Transverse colon (tissue), 4 donors: ENCODE data around the gene CWC15. TPM values are rescaled to one million over a fixed set of nuclear protein-coding genes. Genes with fewer than 3 reads are reported as not detected.

ENCODE experiments used
- DNase-seq: peaks from one replicate; pipeline ENCODE4 v3.0.0-alpha.2; 2019
- H3K27ac ChIP-seq, 4 donors: fragments of 200-600 bp; sonication (generic); 2 replicates each; pipeline ENCODE4 v1.5.1; 2016 to 2018; ENCODE audit warnings: inconsistent platforms in 4 of 4
- H3K27me3 ChIP-seq: fragments of 200-600 bp; sonication (generic); 2 replicates; pipeline ENCODE4 v1.5.1; 2017; ENCODE audit warnings: inconsistent platforms
- H3K36me3 ChIP-seq, 4 donors: fragments of 200-600 bp; sonication (generic); 2 replicates each; pipeline ENCODE4 v1.5.1; 2017 to 2019; ENCODE audit warnings: inconsistent platforms in 4 of 4
- H3K4me1 ChIP-seq, 4 donors: fragments of 200-600 bp; sonication (generic); 2 replicates each; pipeline ENCODE4 v1.5.1; 2017 to 2020; ENCODE audit warnings: inconsistent platforms in 4 of 4
- H3K4me3 ChIP-seq, 4 donors: fragments of 200-600 bp; sonication (generic); 1 replicate in 1 of 4; 2 replicates in 3 of 4; pipeline versions ENCODE4 v1.5.1 to v1.6.1; 2017 to 2019; ENCODE audit warnings: inconsistent platforms in 4 of 4
- H3K9me3 ChIP-seq, 2 donors: fragments of 200-600 bp; sonication (generic); 2 replicates each; pipeline ENCODE4 v1.5.1; 2017 to 2019; ENCODE audit warnings: inconsistent platforms in 2 of 2
- EP300 ChIP-seq: sonication (generic); formaldehyde crosslinking; IDR thresholded peaks from one replicate; pipeline ENCODE4 v1.6.1; 2017; ENCODE audit warnings: antibody characterized with exemption, low read depth
- POLR2A ChIP-seq: fragments of 450-650 bp; IDR thresholded peaks from one replicate; pipeline ENCODE4 v1.6.1; 2016; ENCODE audit warnings: antibody characterized with exemption, mild to moderate bottlenecking, moderate library complexity
- POLR2AphosphoS5 ChIP-seq, 3 donors: sonication (generic); formaldehyde crosslinking; IDR thresholded peaks; one replicate each; pipeline ENCODE4 v1.6.1; 2016; ENCODE audit warnings: antibody characterized with exemption in 3 of 3
- WGBS, 2 donors: methylation state at CpG; one replicate each; pipeline ENCODE4 v1.1.5; 2018; ENCODE audit warnings: low coverage in 1 of 2; 5-methylcytosine and 5-hydroxymethylcytosine counted together
- in situ Hi-C, 4 donors: fragments of 200-750 bp; cut with MboI; loops; one replicate each; pipeline versions ENCODE4 v1.15.0 to v1.15.1; 2017; ENCODE audit warnings: low sequenced_read_pairs in 3 of 4, low pct_ligation_motif_present in 1 of 4, low pct_unique_long_range_greater_than_20kb in 1 of 4
- intact Hi-C: fragments of 100-400 bp; cut with DNase I; formaldehyde crosslinking; loops from one replicate; pipeline ENCODE4 v1.15.1; 2023; ENCODE audit warnings: low total_unique reads
- total RNA-seq, 4 donors: library from RNA; depleted of rRNA; stranded (reverse); fragments of >200 nt; gene quantifications; one replicate each; pipeline ENCODE4 v1.1.0, GENCODE V29; 2016
- TF ChIP-seq, protein P1 (sequence below), 5 experiments: fragments of 200-600 bp in 3 of 5; fragments of 450-650 bp in 2 of 5; sonication (generic) in 3 of 5; IDR thresholded peaks; 1 replicate in 2 of 5; 2 replicates in 3 of 5; pipeline ENCODE4 v1.5.1; 2016 to 2017; ENCODE audit warnings: antibody characterized with exemption in 5 of 5, inconsistent platforms in 3 of 5, mild to moderate bottlenecking in 2 of 5, moderate library complexity in 1 of 5

The CWC15 gene
- total RNA-seq, 4 donors from 2014 or later: 26.2 to 55.9 (median 46.2) TPM

DNA sequence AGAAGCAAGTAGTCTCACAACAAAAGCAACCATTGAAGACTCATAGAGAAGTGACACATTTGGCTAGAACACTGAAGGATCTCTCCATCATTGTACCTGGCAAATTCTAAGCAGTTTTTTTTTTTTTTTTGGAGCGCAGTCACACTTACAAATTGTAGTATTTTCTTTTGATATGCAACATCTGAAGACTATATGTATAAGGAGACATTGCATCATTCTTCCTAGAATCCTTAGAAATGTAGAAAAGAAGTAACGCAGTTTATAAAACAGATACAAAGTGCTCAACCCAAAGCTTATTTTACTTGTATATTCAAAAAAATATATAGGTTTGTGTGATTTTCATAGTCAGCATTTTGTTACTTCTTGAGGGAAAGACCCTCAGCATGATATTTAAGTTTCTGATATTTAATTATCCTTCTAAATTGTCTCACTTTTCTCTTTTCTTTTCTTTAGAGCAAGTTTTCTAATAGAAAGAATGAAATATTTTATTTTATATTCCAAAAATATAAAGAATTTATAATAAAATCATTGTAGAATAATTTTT is 20.1 kb upstream of the CWC15 start:
- in situ Hi-C loops (loop anchor here in 1 of 4 donors (25.0 kb wide), 1 partner anchor 144 kb away; no protein-coding TSS in a partner anchor), intact Hi-C loops (no loop called here)
- peaks cover 5% of the 10 kb centered on the region for H3K27me3 ChIP-seq
- H3K9me3 ChIP-seq: no peaks in the 10 kb centered on the region
- WGBS, 2 donors: 97 to 100% methylated on average over 2 of the region's 2 CpGs
- no peak overlapping the region for H3K4me3 ChIP-seq
- H3K4me1 ChIP-seq: no peaks in the 10 kb centered on the region
- TF ChIP-seq POLR2A: no peak
- TF ChIP-seq, protein P1, sequence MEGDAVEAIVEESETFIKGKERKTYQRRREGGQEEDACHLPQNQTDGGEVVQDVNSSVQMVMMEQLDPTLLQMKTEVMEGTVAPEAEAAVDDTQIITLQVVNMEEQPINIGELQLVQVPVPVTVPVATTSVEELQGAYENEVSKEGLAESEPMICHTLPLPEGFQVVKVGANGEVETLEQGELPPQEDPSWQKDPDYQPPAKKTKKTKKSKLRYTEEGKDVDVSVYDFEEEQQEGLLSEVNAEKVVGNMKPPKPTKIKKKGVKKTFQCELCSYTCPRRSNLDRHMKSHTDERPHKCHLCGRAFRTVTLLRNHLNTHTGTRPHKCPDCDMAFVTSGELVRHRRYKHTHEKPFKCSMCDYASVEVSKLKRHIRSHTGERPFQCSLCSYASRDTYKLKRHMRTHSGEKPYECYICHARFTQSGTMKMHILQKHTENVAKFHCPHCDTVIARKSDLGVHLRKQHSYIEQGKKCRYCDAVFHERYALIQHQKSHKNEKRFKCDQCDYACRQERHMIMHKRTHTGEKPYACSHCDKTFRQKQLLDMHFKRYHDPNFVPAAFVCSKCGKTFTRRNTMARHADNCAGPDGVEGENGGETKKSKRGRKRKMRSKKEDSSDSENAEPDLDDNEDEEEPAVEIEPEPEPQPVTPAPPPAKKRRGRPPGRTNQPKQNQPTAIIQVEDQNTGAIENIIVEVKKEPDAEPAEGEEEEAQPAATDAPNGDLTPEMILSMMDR (IDR thresholded peaks at IDR 0.05): no peak
- TF ChIP-seq EP300: no peak
- no peak for TF ChIP-seq POLR2AphosphoS5 (IDR thresholded peaks at IDR 0.05)
- H3K36me3 ChIP-seq: no peaks in the 10 kb centered on the region
- DNase-seq: no peak
- H3K27ac ChIP-seq: no peak overlapping the region

DNA sequence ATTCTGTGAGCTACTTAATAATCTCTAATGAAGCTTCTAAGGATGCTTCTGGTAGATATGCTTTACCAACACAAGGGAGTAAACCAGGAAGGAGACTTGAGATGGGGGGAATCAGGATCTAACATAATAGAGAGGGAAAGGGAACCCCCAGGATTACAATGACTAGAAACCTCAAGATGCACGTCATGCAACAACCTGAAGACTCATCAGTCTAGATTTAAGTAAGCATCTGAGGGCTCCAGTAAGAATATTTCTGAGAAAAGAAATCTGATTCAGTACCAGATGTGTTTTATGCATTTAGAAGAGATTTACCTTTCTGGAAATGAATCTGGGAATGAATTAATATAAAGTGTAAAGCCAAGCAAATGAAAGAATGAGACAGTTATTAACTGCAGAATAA is 15.4 kb upstream of the CWC15 start:
- Histone ChIP-seq H3K9me3 (no peaks in the 10 kb centered on the region), H3K4me1 (no peaks in the 10 kb centered on the region), H3K27me3 (peaks cover 5% of the 10 kb centered on the region), H3K4me3 (no peak overlapping the region), H3K27ac (no peak overlapping the region), H3K36me3 (no peaks in the 10 kb centered on the region)
- 57 to 67% methylated on average over 1 of the region's 1 CpG for WGBS, 2 donors
- intact Hi-C loops: no loop called here
- in situ Hi-C loops: loop anchor here in 1 of 4 donors (25.0 kb wide), 1 partner anchor 149 kb away; no protein-coding TSS in a partner anchor
- TF ChIP-seq EP300: no peak
- TF ChIP-seq POLR2AphosphoS5 (IDR thresholded peaks at IDR 0.05): no peak
- TF ChIP-seq, protein P1 (IDR thresholded peaks at IDR 0.05): no peak
- TF ChIP-seq POLR2A: no peak
- DNase-seq: no peak

DNA sequence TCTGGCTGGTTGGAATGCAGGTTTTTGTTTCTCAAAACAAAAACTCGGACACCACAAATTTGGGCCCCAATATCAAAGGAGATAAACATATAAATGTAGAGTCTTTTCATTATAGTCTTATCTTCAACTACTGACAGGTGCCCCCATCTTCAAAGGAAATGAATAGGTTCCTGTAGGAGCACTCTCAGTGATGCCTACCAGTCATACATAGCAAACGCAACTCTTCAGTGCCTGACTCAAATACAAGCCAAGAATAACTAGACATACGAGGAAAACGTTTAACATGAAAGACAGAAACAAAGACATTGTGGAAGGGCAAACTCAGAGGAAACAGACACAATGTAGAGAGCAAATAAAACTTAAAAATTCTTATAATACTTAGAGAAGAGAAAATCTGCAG is 14.0 kb upstream of the CWC15 start:
- DNase-seq: no peak
- H3K4me1 ChIP-seq: no peaks in the 10 kb centered on the region
- H3K36me3 ChIP-seq: no peaks in the 10 kb centered on the region
- no peak overlapping the region for H3K4me3 ChIP-seq
- TF ChIP-seq POLR2AphosphoS5 (IDR thresholded peaks at IDR 0.05) (no peak), EP300 (no peak), POLR2A (no peak)
- TF ChIP-seq, protein P1 (IDR thresholded peaks at IDR 0.05): no peak
- H3K27me3 ChIP-seq: peaks cover 5% of the 10 kb centered on the region
- H3K27ac ChIP-seq: no peak overlapping the region
- no peaks in the 10 kb centered on the region for H3K9me3 ChIP-seq
- in situ Hi-C loops: loop anchor here in 1 of 4 donors (25.0 kb wide), 1 partner anchor 150 kb away; no protein-coding TSS in a partner anchor
- WGBS, 2 donors: 68 to 77% methylated on average over 3 to 4 of the region's 4 CpGs
- intact Hi-C loops: no loop called here

DNA sequence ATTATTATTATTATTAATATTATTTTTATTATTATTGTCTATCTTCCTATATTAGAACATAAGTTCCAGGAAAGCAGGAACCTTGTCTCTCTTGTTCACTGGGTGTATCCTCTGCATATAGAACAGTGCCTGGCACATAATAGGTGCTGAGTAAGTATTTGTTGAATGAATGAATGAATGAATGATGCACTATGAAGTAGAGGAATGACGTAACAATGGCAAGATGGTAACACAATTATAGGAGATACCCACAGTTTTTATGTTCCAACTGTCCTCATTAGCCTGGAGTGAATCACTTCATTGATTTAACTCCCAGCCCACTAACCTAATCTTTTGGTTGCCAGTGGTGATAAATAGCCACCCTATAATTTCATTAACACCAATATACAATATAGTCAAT is 2.2 kb upstream of the CWC15 start:
- no peaks in the 10 kb centered on the region for H3K27me3 ChIP-seq
- in situ Hi-C loops: loop anchor here in 2 of 4 donors (10.0 to 25.0 kb wide), 2 partner anchors 89 to 162 kb away; partner anchors contain the start of gene SRSF8 (in 2 of the 2)
- peaks cover 0 to 13% (median 0%) of the 10 kb centered on the region in 4 donors for H3K36me3 ChIP-seq
- peaks cover 5 to 20% (median 12%) of the 10 kb centered on the region in 4 donors for H3K4me1 ChIP-seq
- H3K9me3 ChIP-seq: no peaks in the 10 kb centered on the region
- intact Hi-C loops: no loop called here
- 75 to 88% methylated on average over 1 of the region's 1 CpG for whole genome bisulfite sequencing, 2 donors
- no peak overlapping the region for H3K4me3 ChIP-seq
- no peak overlapping the region for H3K27ac ChIP-seq
- TF ChIP-seq, protein P1 (IDR thresholded peaks at IDR 0.05): no peak
- TF ChIP-seq POLR2AphosphoS5 (IDR thresholded peaks at IDR 0.05) (no peak), EP300 (no peak), POLR2A (no peak)
- no peak for DNase-seq
